H9 (cell line): ENCODE measurements around the gene UBE3A. TPM values are rescaled to one million over a fixed set of nuclear protein-coding genes. Genes with fewer than 3 reads are reported as not detected.

Source experiments
- DNase-seq: peaks from one replicate; pipeline ENCODE4 v3.0.0-alpha.2; 2017
- H2AFZ ChIP-seq: one replicate; pipeline ENCODE4 v1.6.1; 2013; ENCODE audit warnings: mild to moderate bottlenecking, low read length, control low read depth, moderate library complexity
- H2AK5ac ChIP-seq: 2 replicates; pipeline ENCODE4 v1.6.1; 2013; ENCODE audit warnings: low read length, control low read depth, mixed read lengths; ENCODE audit not compliant: insufficient read length
- H2BK120ac ChIP-seq: one replicate; pipeline ENCODE4 v1.6.1; 2013; ENCODE audit warnings: low read depth, mild to moderate bottlenecking, low read length, control low read depth, inconsistent platforms; ENCODE audit not compliant: poor library complexity, severe bottlenecking
- H2BK12ac ChIP-seq: 2 replicates; pipeline ENCODE4 v1.6.1; 2013; ENCODE audit warnings: low read length, control low read depth, mixed read lengths, low read depth; ENCODE audit not compliant: insufficient read length
- H2BK15ac ChIP-seq: 2 replicates; pipeline ENCODE4 v1.6.1; 2013; ENCODE audit warnings: low read depth, low read length, control low read depth
- H2BK20ac ChIP-seq: one replicate; pipeline ENCODE4 v1.6.1; 2013; ENCODE audit warnings: low read depth, mild to moderate bottlenecking, low read length, control low read depth, inconsistent platforms; ENCODE audit not compliant: poor library complexity, severe bottlenecking
- H2BK5ac ChIP-seq: 2 replicates; pipeline ENCODE4 v1.6.1; 2013; ENCODE audit warnings: low read length, control low read depth, mixed read lengths; ENCODE audit not compliant: insufficient read length
- H3K14ac ChIP-seq: 2 replicates; pipeline ENCODE4 v1.6.1; 2013; ENCODE audit warnings: low read length, control low read depth; ENCODE audit not compliant: insufficient read depth
- H3K18ac ChIP-seq: 2 replicates; pipeline ENCODE4 v1.6.1; 2013; ENCODE audit warnings: low read depth, mild to moderate bottlenecking, mixed read lengths, low read length, control low read depth; ENCODE audit not compliant: insufficient read length
- H3K23ac ChIP-seq: 2 replicates; pipeline ENCODE4 v1.6.1; 2013; ENCODE audit warnings: low read length, control low read depth, mixed read lengths, low read depth; ENCODE audit not compliant: insufficient read length
- H3K23me2 ChIP-seq: 2 replicates; pipeline ENCODE4 v1.6.1; 2013; ENCODE audit warnings: low read depth, mild to moderate bottlenecking, mixed read lengths, low read length, control low read depth; ENCODE audit not compliant: insufficient read length, poor library complexity, severe bottlenecking
- H3K27ac ChIP-seq: 2 replicates; pipeline ENCODE4 v1.5.1; 2013; ENCODE audit warnings: low read length, control low read depth, mixed read lengths, low read depth; ENCODE audit not compliant: insufficient read length
- H3K27me3 ChIP-seq: 2 replicates; pipeline ENCODE4 v1.6.1; 2013; ENCODE audit warnings: low read length, control low read depth, inconsistent platforms; ENCODE audit not compliant: insufficient read depth
- H3K4ac ChIP-seq: 2 replicates; pipeline ENCODE4 v1.6.1; 2013; ENCODE audit warnings: low read depth, mild to moderate bottlenecking, control low read depth, inconsistent platforms, low read length, moderate library complexity
- H3K4me1 ChIP-seq: 2 replicates; pipeline ENCODE4 v1.6.1; 2013; ENCODE audit warnings: low read length, control low read depth, inconsistent platforms; ENCODE audit not compliant: insufficient read depth
- H3K4me2 ChIP-seq: 2 replicates; pipeline ENCODE4 v1.6.1; 2013; ENCODE audit warnings: low read length, control low read depth, mixed read lengths; ENCODE audit not compliant: insufficient read length, insufficient read depth
- H3K56ac ChIP-seq: 2 replicates; pipeline ENCODE4 v1.6.1; 2013; ENCODE audit warnings: low read depth, mild to moderate bottlenecking, mixed read lengths, low read length, control low read depth; ENCODE audit not compliant: insufficient read length
- H3K79me1 ChIP-seq: 2 replicates; pipeline ENCODE4 v1.6.1; 2013; ENCODE audit warnings: low read depth, mild to moderate bottlenecking, moderate library complexity, low read length, control low read depth, inconsistent platforms; ENCODE audit not compliant: insufficient read depth, poor library complexity, severe bottlenecking
- H3K79me2 ChIP-seq: 2 replicates; pipeline ENCODE4 v1.6.1; 2013; ENCODE audit warnings: low read length, control low read depth, inconsistent platforms; ENCODE audit not compliant: insufficient read depth
- H3K9ac ChIP-seq: 2 replicates; pipeline ENCODE4 v1.6.1; 2013; ENCODE audit warnings: low read length, control low read depth, mixed read lengths; ENCODE audit not compliant: insufficient read length; ENCODE audit errors: extremely low read depth
- H3K9me3 ChIP-seq: one replicate; pipeline ENCODE4 v1.6.1; 2013; ENCODE audit warnings: low read depth, low read length, inconsistent platforms; ENCODE audit not compliant: control insufficient read depth
- H3T11ph ChIP-seq: one replicate; pipeline ENCODE4 v1.6.1; 2013; ENCODE audit warnings: mild to moderate bottlenecking, low read length, control low read depth, inconsistent platforms
- H4K20me1 ChIP-seq: one replicate; pipeline ENCODE4 v1.6.1; 2013; ENCODE audit not compliant: control insufficient read depth, insufficient read length, insufficient read depth
- H4K5ac ChIP-seq: 2 replicates; pipeline ENCODE4 v1.6.1; 2013; ENCODE audit warnings: low read depth, mild to moderate bottlenecking, mixed read lengths, low read length, control low read depth; ENCODE audit not compliant: insufficient read length
- H4K8ac ChIP-seq: replicated peaks from 2 replicates; pipeline ENCODE4 v1.6.1; 2013; ENCODE audit warnings: low read length, control low read depth, mixed read lengths, low read depth; ENCODE audit not compliant: insufficient read length
- H4K91ac ChIP-seq: 2 replicates; pipeline ENCODE4 v1.6.1; 2013; ENCODE audit warnings: low read depth, mild to moderate bottlenecking, moderate library complexity, mixed read lengths, low read length, control low read depth; ENCODE audit not compliant: insufficient read length
- H3K27ac Mint-ChIP-seq, 3 experiments: 2 replicates in 2 of 3; 3 replicates in 1 of 3; pipeline ENCODE4 v1.8.0; 2020 to 2021; ENCODE audit warnings: mixed read lengths in 3 of 3, mild to moderate bottlenecking in 1 of 3, moderate library complexity in 1 of 3
- H3K27me3 Mint-ChIP-seq: 2 replicates; pipeline ENCODE4 v1.8.0; 2021; ENCODE audit warnings: low read depth, mild to moderate bottlenecking, moderate library complexity, mixed read lengths
- H3K36me3 Mint-ChIP-seq, 3 experiments: 2 replicates in 2 of 3; 3 replicates in 1 of 3; pipeline ENCODE4 v1.8.0; 2020 to 2021; ENCODE audit warnings: low read depth in 3 of 3, mixed read lengths in 3 of 3; ENCODE audit not compliant: insufficient read depth in 1 of 3
- H3K4me1 Mint-ChIP-seq, 2 experiments: 2 replicates each; pipeline ENCODE4 v1.8.0; 2020; ENCODE audit warnings: mixed read lengths in 2 of 2
- H3K4me3 Mint-ChIP-seq, 2 experiments: 2 replicates in 1 of 2; 3 replicates in 1 of 2; pipeline ENCODE4 v1.8.0; 2020 to 2021; ENCODE audit warnings: mild to moderate bottlenecking in 2 of 2, mixed read lengths in 2 of 2, moderate library complexity in 1 of 2
- H3K9me3 Mint-ChIP-seq, 2 experiments: 2 replicates in 1 of 2; 3 replicates in 1 of 2; pipeline ENCODE4 v1.8.0; 2020; ENCODE audit warnings: mild to moderate bottlenecking in 2 of 2, mixed read lengths in 2 of 2, moderate library complexity in 1 of 2
- WGBS: extraction: QIAGEN DNeasy Blood & Tissue Kit; methylation state at CpG from one replicate; pipeline ENCODE4 v1.1.7; 2013; ENCODE audit warnings: missing lambda C conversion rate, low lambda C conversion rate, mixed read lengths; ENCODE audit not compliant: insufficient read length; ENCODE audit errors: extremely low coverage; 5-methylcytosine and 5-hydroxymethylcytosine counted together
- total RNA-seq: library from RNA; stranded (reverse); gene quantifications from 2 replicates; pipeline ENCODE4 v1.2.1, GENCODE V29; 2021
- TF ChIP-seq, protein P1 (sequence below): fragments of 200-600 bp; sonication (generic); conservative IDR thresholded peaks from 3 replicates; pipeline ENCODE4 v1.8.0; 2021; ENCODE audit warnings: antibody characterized with exemption, mild to moderate bottlenecking

Gene UBE3A
- total RNA-seq, 1 experiment from 2014 or later = 108 TPM

DNA sequence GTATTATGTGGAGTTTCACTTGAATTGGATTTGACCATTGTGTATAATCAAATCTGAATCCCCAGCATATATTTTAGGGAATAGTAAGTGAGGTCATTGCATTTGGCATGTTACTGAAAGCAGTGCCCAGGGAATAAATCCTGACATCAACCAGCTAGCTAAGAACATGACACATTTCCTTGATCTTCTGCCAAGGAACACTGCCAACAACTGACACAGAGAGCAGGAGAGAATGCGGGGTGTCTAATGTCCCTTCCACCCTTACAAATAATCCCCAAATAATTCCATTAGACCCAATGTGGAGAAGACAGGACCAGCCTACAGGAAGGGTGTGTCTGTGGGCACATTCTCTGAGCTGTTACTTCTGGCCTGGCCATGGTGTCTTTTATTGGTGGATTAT, 30.6 kb upstream of the UBE3A start:
- TF ChIP-seq, protein P1, sequence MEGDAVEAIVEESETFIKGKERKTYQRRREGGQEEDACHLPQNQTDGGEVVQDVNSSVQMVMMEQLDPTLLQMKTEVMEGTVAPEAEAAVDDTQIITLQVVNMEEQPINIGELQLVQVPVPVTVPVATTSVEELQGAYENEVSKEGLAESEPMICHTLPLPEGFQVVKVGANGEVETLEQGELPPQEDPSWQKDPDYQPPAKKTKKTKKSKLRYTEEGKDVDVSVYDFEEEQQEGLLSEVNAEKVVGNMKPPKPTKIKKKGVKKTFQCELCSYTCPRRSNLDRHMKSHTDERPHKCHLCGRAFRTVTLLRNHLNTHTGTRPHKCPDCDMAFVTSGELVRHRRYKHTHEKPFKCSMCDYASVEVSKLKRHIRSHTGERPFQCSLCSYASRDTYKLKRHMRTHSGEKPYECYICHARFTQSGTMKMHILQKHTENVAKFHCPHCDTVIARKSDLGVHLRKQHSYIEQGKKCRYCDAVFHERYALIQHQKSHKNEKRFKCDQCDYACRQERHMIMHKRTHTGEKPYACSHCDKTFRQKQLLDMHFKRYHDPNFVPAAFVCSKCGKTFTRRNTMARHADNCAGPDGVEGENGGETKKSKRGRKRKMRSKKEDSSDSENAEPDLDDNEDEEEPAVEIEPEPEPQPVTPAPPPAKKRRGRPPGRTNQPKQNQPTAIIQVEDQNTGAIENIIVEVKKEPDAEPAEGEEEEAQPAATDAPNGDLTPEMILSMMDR = no peak

More for the DNA sequence above, 30.6 kb upstream of the UBE3A start:
- Histone ChIP-seq H2AFZ (no peak overlapping the region), H4K20me1 (no peaks in the 10 kb centered on the region), H4K5ac (no peak overlapping the region), H3K18ac (no peak overlapping the region), H2AK5ac (no peak overlapping the region), H2BK15ac (no peak overlapping the region), H3K14ac (no peak overlapping the region), H3K4me2 (no peak overlapping the region), H2BK5ac (no peak overlapping the region), H3K9me3 (no peaks in the 10 kb centered on the region), H3K27ac (no peak overlapping the region), H3K27me3 (no peaks in the 10 kb centered on the region), H3K79me1 (no peaks in the 10 kb centered on the region), H2BK20ac (no peak overlapping the region), H4K8ac (no peak overlapping the region), H2BK120ac (no peak overlapping the region), H3K56ac (no peak overlapping the region), H3K23ac (no peak overlapping the region), H3K23me2 (peaks cover 3% of the 10 kb centered on the region), H3K9ac (no peak overlapping the region), H2BK12ac (no peak overlapping the region), H4K91ac (no peak overlapping the region), H3K4ac (no peak overlapping the region), H3K4me1 (no peaks in the 10 kb centered on the region), H3T11ph (no peak overlapping the region), H3K79me2 (no peaks in the 10 kb centered on the region)
- peaks cover 3% of the 10 kb centered on the region; the same call in 1 of the 2 replicates for H3K27me3 Mint-ChIP-seq
- H3K27ac Mint-ChIP-seq = no peak overlapping the region
- peaks cover 0 to 4% (median 0%) of the 10 kb centered on the region in 3 experiments; a peak in 2 of 7 replicates for H3K36me3 Mint-ChIP-seq
- DNase-seq = no peak
- WGBS = no CpG with 5 or more reads among the region's 1 CpG
- H3K4me1 Mint-ChIP-seq = no peaks in the 10 kb centered on the region
- no peak overlapping the region for H3K4me3 Mint-ChIP-seq
- H3K9me3 Mint-ChIP-seq = peaks cover 0 to 2% of the 10 kb centered on the region in 2 experiments; a peak in 2 of 5 replicates
